Daoy (cell line): ENCODE results near the gene COL11A1. TPM values are rescaled to one million over a fixed set of nuclear protein-coding genes. Genes with fewer than 3 reads are reported as not detected.
"Not testable (repeated sequence)": the region's sequence is repeated elsewhere in the genome, so short reads cannot be mapped to it uniquely, and the experiment has no call there.

ENCODE experiments used
- DNase-seq: peaks from one replicate; pipeline ENCODE4 v3.0.0-alpha.2; 2015; ENCODE audit warnings: low read depth
- total RNA-seq: library from RNA; depleted of rRNA; stranded (reverse); fragments of >200 nt; shearing (Covaris generic); gene quantifications from 2 replicates; pipeline ENCODE4 v1.2.3, GENCODE V29; 2014; rRNA removed

The COL11A1 gene
- total RNA-seq = not detected in 2 replicates

GRCh38 chr1:103108376-103109150, at the start of gene COL11A1:
COL11A1 (minus strand) TSS chr1:103108522; CDS start chr1:103108178, 344 bp downstream.
- no peak for DNase-seq

- no peak for DNase-seq
Observed at GRCh38 chr1:103156966-103157365, 48.6 kb upstream of the COL11A1 start.

- DNase-seq = no peak
Observed at GRCh38 chr1:103146166-103146565, 37.8 kb upstream of the COL11A1 start.

- no peak for DNase-seq
Observed at GRCh38 chr1:103145449-103145848, 37.1 kb upstream of the COL11A1 start.

- DNase-seq = no peak
Observed at GRCh38 chr1:103144681-103145080, 36.4 kb upstream of the COL11A1 start.

- no peak for DNase-seq
Observed at GRCh38 chr1:103142461-103142860, 34.1 kb upstream of the COL11A1 start.

DNA sequence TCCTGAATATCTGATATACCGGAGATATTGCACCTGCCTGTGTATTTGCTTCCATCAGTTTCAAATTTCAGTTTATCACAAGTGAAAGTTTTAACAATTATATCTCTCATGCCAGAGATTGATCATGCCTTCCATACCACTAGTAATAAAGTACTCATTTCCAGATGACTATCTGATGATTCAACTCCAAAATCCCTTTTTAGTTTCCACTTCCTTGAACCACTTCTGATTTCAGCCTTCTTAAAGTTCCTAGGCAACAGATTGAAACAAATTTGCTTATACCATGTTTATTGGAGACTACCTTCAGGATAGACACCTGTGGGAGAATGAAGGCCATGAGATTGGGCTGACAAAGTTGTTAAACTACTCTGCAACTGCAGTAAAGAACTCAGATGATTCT, 21.5 kb upstream of the COL11A1 start:
- no peak for DNase-seq

GRCh38 chr1:103129255-103129654, 20.9 kb upstream of the COL11A1 start:
- no peak for DNase-seq

DNA sequence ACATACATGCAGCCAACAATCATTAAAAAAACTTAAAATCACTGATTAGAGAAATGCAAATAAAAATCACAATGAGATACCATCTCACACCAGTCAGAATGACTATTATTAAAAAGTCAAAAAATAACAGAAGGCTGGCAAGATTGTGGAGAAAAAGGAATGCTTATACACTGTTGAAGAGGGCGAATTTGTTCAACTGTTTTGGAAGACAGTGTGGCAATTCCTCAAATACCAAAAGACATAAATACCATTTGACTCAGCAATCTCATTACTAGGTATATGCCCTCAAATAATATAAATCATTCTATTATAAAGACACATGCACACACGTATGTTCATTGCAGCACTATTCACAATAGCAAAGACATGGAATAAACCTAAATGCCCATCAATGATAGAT, 19.9 kb upstream of the COL11A1 start:
- DNase-seq = not testable (repeated sequence)

DNA sequence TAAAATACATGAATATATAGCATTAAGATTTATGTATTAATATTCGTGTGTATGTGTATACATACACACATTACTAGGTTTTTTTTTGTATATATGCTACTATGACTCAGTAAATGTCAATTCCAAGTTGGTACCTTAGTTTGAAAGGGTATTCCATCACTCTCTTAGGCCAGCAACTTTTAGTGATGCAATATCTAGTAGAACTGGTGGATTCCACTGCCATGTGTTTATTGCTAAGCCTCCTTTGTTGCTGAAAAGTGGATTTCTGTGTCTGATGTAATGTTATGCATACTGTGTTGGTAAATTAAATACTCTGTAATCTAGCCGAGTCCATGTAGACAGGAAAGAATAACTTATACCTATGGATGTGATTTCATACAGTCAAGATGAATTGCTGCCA, 16.9 kb upstream of the COL11A1 start:
- no peak for DNase-seq

DNA sequence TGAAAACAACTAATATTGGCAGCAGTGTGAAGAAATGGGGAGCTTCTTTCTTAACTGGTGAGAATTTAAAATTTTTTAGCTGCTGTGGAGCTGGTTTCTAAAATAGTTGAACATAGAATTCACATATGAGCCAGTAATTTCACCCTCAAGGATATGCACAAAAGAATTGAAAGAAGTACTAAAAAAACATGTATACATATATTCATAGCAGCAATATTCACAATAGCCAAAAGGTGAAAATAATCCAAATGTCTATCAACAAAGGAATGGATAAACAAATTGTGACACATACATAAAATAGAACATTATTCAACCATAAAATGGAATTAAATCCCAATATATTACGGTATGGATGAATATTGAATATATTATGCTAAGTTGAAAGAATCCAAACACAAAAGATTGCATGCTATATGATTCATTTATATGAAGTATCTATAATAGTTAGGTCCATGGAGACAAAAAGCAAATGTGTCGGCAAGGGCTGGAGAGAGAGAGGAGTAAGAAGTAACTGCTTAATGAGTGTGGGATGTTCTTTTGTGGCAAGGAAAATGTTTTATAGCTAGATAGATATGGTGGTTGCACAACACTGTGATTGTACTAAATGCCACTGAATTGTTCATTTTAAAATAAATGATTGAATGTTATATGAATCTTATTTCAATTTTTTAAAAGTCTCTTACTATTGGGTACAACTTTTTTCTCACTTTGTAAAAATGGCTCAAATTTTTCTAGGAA, 14.8 kb upstream of the COL11A1 start:
- no peak for DNase-seq

GRCh38 chr1:103120981-103121380, 12.7 kb upstream of the COL11A1 start:
- no peak for DNase-seq

GRCh38 chr1:103112546-103112945, 4.2 kb upstream of the COL11A1 start:
- DNase-seq = no peak

- DNase-seq = no peak
Observed at GRCh38 chr1:103111926-103112325, 3.6 kb upstream of the COL11A1 start.

DNA sequence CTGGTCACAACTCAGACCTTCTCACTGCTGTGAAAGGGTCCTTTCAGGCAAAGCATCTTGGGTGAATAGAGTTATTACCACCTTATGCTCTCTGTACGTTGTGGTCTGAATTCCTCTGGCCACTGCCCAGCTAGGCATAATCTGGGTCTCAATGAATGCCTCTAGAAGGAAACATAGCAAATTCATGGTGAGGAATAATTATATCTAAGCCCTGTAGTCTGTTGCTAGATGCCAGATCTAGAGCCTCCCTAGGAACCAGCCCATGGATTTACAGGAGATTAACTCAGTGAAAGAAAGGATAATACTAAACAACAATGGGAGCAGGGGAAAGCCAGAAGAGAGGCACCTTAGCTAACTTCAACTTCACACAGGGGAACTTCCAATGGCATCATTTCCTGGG, 2.4 kb upstream of the COL11A1 start:
- no peak for DNase-seq

DNA sequence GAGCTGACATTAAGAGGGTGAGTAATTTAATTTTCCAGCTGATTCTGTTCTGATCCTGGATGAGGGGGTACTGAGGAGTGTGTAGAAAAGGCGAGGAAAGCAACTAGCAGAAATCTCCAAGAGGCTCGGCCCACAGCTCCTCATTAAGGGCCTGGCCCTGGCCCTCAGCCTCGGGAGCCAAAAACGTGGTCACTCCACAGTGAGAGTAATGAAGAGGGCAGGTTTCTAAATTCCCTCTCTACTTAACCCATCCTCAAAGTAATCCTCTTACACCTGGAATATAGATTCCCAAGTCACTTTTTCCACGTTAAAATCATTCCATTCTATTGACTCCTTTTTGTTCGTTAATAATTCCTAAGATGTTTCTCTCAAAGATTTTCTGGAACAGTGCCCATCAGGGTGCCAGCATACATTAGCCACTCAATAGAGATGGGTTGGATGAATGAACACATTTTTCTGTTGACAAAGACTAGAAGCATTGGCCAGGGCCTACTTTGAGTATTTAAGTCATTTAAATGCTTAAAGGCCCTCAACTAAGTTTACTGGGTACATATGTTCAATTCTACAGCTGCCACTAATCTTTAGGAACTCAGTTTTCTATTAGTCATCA, 1.1 kb upstream of the COL11A1 start:
- DNase-seq = no peak

DNA sequence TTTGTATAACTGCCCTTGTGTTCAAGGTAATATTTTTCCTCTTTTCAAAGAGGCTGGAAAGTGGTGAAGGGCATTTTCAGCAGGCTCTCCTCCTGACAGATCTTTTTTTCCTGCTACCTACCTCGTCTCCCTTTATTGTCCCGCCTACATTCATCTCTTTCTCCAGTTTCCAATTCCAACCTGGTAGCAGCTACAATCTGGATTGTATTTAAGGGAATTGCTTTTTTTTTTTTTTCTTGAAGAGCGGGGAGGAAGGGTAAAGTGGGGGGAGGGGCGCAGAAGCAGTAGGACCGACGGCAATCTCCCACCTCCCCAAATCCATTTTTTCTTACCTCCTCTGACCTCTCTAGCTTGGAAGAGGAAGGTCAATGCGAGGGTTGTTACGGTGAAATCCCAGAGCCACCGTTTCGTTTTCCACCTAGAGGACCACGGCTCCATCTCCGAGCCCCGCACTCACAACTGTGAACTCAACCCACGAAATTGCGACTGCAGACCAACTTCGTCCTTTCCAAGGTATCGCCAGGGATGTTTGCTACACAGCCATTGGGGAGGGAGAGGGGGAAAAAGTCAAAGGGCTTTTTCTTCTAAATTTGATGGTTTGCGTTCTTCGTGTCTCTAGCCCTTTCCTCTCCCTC, 464 bp downstream of the COL11A1 start:
- DNase-seq = no peak

DNA sequence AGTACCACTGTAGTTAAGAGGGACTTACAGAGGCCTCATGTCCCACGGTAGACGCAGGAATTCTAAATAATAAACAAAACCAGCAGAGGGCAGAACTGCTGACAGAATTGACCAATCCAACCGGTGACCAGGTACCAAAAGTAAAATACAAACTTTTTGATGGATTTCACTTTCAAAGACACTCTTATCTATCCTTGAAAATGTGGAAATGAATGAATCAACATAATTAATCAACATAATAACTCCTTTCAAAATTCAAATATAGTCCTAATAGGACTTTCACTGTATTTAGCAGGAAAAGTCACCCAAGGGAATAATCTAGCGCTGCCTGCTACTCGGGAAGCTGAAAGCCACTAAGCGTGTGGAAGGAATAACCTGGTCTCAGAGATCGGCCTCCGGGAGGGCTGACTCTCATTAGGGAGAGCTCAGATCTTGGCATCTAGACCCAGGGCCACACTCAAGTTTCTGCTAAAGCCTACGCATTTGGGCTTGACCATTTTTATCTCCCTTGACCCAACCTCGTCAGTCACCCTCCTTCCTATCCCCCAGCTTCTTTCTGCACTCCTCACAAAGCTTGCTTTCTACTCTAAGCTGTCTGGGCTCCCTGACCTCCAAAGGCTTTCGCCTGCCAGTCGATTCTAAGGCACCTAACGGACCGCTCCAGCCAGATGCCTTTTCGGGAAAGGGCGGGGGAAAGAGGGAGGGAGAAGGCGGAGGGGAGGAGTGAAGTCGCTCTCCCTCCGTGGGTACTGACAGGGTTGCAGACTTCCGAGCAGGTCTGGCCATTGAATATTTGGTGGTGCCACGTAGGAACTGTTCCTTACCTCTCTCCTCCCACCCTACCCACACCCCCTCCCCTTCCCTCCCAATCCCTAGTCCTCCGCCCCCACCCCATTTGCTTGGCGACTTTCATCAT, 1.6 kb downstream of the COL11A1 start:
- no peak for DNase-seq

DNA sequence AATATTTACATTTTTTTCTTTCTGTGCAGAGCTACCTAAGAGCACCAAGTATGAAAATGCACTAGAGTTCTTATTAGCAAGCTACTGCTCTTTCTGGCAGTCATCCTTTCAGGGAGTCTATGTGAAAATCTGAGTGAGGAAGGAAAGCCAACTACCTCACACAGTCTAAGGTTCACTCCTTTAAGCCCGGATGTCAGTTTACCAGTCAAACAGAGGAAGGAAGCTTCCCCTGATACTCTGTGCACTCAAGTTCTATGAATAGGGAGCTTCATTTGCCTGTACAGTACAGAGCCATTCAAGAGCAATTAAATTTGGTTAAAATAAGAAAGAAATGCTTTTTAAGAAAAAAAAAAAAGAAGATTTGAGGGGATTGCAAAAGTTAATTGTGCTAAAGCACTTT, 6.9 kb downstream of the COL11A1 start:
- no peak for DNase-seq

DNA sequence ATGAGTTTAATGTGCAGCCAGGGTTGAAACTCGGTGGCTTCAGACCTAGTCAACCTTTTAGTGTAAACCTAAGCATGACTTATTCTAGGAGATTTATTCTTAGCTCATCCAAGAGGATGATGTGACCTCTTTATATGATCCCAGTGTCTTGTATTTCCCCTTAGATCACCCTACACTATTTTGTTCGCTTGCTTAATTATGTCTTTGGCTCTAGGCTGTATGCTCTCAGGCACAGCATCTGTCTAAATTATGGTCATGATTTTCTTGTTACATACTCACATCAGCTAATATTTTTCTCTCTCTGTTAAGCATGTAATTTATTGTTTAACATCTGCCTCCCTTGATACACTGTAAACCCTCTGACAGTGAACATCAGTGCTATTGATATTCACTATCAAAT, 19.1 kb downstream of the COL11A1 start:
- no peak for DNase-seq

DNA sequence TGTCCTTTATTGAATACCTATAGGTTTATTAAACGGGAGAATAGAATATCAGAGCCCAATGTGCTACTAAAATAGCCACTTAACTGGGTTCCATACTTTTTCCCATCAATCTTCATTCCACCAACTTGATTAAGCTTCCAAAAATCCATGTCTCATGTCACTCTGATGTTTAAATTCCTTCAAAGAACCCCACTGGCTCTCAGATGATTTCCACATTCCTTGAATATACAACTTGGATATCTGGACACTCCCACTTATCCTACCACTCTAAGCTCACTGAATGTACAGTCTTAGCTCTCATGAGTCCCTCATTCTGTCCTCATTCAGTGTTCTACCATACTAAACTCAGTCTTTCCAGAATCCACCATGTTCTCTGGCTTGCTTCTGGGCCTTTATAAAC, 21.1 kb downstream of the COL11A1 start:
- DNase-seq = no peak
